Nephron progenitor cell (in vitro differentiated cells): ENCODE data around the gene ZBTB49.

ENCODE experiments used
- DNase-seq: peaks from one replicate; pipeline ENCODE4 v3.0.0; 2021
- H3K27ac Mint-ChIP-seq: 2 replicates; pipeline ENCODE4 v1.8.0; 2021; ENCODE audit warnings: mild to moderate bottlenecking, moderate library complexity, mixed read lengths
- H3K27me3 Mint-ChIP-seq: 2 replicates; pipeline ENCODE4 v1.8.0; 2021; ENCODE audit warnings: mild to moderate bottlenecking, low read depth, mixed read lengths; ENCODE audit not compliant: poor library complexity
- H3K36me3 Mint-ChIP-seq: 2 replicates; pipeline ENCODE4 v1.8.0; 2021; ENCODE audit warnings: low read depth, mixed read lengths
- H3K4me1 Mint-ChIP-seq: 2 replicates; pipeline ENCODE4 v1.8.0; 2021; ENCODE audit warnings: mixed read lengths
- H3K4me3 Mint-ChIP-seq: 2 replicates; pipeline ENCODE4 v1.8.0; 2021; ENCODE audit warnings: mild to moderate bottlenecking, moderate library complexity, mixed read lengths
- H3K9me3 Mint-ChIP-seq: 2 replicates; pipeline ENCODE4 v1.8.0; 2021; ENCODE audit warnings: mild to moderate bottlenecking, moderate library complexity, mixed read lengths
- TF ChIP-seq, protein P1 (sequence below): fragments of 200-600 bp; sonication (generic); IDR thresholded peaks from 2 replicates; pipeline ENCODE4 v1.5.0; 2021; ENCODE audit warnings: antibody characterized with exemption

Gene ZBTB49

DNA sequence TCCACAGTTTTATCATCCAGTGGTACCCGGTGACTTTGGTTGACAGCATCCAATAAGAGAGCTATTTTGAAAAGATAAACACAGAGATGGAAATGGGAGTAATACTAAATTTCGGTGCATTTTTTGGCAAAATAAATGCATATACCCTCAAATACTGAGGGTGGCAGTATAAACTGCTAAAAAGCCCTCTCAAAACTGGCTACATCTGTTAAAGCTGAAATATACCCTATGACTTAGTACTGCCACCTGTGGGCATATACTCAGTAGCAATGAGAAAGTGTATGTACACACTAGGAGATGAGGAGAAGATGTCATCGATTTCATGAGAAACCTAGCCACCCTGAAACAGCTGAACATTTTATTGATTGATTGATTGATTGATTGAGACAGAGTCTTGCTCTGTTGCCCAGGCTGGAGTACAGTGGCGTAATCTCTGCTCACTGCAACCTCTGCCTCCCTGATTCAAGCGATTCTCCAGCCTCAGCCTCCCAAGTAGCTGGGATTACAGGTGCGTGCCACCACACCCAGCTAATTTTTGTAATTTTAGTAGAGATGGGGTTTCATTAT lies 29.8 kb upstream of the ZBTB49 start:
- DNase-seq, result no peak
- peaks cover 20% of the 10 kb centered on the region for H3K27me3 Mint-ChIP-seq
- peaks cover 12% of the 10 kb centered on the region for H3K4me1 Mint-ChIP-seq
- no peaks in the 10 kb centered on the region for H3K36me3 Mint-ChIP-seq
- TF ChIP-seq, protein P1, sequence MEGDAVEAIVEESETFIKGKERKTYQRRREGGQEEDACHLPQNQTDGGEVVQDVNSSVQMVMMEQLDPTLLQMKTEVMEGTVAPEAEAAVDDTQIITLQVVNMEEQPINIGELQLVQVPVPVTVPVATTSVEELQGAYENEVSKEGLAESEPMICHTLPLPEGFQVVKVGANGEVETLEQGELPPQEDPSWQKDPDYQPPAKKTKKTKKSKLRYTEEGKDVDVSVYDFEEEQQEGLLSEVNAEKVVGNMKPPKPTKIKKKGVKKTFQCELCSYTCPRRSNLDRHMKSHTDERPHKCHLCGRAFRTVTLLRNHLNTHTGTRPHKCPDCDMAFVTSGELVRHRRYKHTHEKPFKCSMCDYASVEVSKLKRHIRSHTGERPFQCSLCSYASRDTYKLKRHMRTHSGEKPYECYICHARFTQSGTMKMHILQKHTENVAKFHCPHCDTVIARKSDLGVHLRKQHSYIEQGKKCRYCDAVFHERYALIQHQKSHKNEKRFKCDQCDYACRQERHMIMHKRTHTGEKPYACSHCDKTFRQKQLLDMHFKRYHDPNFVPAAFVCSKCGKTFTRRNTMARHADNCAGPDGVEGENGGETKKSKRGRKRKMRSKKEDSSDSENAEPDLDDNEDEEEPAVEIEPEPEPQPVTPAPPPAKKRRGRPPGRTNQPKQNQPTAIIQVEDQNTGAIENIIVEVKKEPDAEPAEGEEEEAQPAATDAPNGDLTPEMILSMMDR, result no peak
- H3K27ac Mint-ChIP-seq, result no peak overlapping the region
- no peaks in the 10 kb centered on the region for H3K9me3 Mint-ChIP-seq
- no peak overlapping the region for H3K4me3 Mint-ChIP-seq

DNA sequence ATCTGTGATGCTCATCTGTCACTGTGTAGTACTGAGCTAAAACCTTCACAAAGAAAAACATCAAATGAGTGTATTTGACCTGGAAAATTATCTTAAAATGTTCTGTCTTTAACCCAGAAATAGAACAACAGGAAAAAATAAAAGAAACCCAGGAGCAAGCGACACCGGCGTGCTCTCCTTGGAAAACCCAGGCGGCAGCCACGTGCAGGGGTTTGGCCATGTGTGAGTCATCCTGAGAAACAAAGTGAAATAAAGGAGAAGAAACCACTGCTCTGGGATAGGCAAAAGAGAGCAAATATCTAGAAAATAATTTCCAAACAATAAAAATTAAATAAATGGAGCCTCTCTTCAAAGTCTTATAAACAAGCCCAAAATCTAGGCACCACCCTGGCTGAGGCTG lies 22.1 kb upstream of the ZBTB49 start:
- H3K4me3 Mint-ChIP-seq, result no peak overlapping the region
- no peak for DNase-seq
- peaks cover 7% of the 10 kb centered on the region for H3K27me3 Mint-ChIP-seq
- H3K36me3 Mint-ChIP-seq, result peaks cover 40% of the 10 kb centered on the region
- peaks cover 4% of the 10 kb centered on the region for H3K9me3 Mint-ChIP-seq
- TF ChIP-seq, protein P1, result no peak
- H3K4me1 Mint-ChIP-seq, result no peaks in the 10 kb centered on the region
- H3K27ac Mint-ChIP-seq, result no peak overlapping the region

DNA sequence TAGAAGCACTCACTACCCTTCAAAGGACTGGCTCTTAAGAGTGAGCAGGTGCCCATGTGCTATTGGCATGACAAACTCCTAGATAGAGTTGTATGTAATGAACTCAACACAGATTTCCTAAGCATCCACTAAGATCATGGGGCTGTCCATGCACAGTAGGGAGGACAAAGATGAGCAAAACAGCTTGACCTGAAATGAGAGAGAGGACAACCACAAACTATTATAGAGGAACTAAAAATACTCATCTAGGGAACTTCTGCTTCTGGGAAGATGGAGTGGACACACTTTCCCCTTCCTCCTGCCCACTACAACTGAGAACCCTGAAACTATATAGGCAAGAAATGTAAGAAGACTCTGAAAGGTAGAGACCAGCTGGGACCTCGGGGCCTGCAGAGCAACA lies 21.3 kb upstream of the ZBTB49 start:
- TF ChIP-seq, protein P1, result no peak
- Mint-ChIP-seq H3K27me3 (peaks cover 2% of the 10 kb centered on the region), H3K27ac (peak overlapping the region; percentile 38), H3K36me3 (peaks cover 47% of the 10 kb centered on the region), H3K4me3 (no peak overlapping the region), H3K9me3 (peaks cover 4% of the 10 kb centered on the region), H3K4me1 (no peaks in the 10 kb centered on the region)
- no peak for DNase-seq

DNA sequence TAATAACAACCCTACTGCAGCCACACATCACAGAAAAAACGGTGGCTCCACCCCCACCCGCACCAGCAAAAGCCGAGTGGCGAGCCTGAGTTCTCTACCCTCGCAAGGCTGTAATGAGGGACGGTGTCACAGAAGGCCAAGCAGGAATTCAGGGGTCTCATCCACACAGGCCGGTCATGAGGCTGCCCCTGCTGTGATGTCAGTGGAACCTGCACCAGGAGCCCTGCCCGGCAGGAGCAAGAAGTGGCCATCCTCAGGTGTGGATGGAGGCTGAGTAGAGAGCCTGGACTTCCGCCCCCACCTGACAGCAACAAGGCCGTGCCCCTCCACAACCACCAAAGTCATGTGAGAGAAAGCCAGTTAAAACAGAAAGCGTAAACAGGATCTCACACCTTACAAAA lies 20.7 kb upstream of the ZBTB49 start:
- peaks cover 5% of the 10 kb centered on the region for H3K27me3 Mint-ChIP-seq
- H3K9me3 Mint-ChIP-seq, result peaks cover 4% of the 10 kb centered on the region
- H3K27ac Mint-ChIP-seq, result no peak overlapping the region
- H3K36me3 Mint-ChIP-seq, result peaks cover 51% of the 10 kb centered on the region
- H3K4me3 Mint-ChIP-seq, result no peak overlapping the region
- no peak for DNase-seq
- TF ChIP-seq, protein P1, result no peak
- no peaks in the 10 kb centered on the region for H3K4me1 Mint-ChIP-seq

DNA sequence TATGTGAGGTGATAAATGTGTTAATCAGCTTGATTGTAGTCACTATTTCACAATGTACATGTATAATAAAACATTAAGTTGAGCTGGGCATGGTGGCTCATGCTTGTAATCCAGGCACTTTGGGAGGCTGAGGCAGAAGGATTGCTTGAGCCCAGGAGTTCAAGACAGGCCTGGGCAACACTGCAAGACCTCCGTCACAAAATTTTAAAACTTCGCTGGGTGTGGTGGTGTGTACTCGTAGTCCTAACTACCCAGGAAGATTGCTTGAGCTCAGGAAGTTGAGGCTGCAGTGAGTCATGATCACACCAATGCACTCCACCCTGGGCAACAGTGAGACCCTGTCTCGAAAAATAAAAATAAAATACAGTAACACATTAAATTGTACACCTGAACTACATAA lies 20.2 kb upstream of the ZBTB49 start:
- TF ChIP-seq, protein P1, result no peak
- peaks cover 56% of the 10 kb centered on the region for H3K36me3 Mint-ChIP-seq
- H3K9me3 Mint-ChIP-seq, result peaks cover 4% of the 10 kb centered on the region
- H3K27ac Mint-ChIP-seq, result no peak overlapping the region
- H3K27me3 Mint-ChIP-seq, result peaks cover 6% of the 10 kb centered on the region
- no peak for DNase-seq
- H3K4me1 Mint-ChIP-seq, result no peaks in the 10 kb centered on the region
- H3K4me3 Mint-ChIP-seq, result no peak overlapping the region

DNA sequence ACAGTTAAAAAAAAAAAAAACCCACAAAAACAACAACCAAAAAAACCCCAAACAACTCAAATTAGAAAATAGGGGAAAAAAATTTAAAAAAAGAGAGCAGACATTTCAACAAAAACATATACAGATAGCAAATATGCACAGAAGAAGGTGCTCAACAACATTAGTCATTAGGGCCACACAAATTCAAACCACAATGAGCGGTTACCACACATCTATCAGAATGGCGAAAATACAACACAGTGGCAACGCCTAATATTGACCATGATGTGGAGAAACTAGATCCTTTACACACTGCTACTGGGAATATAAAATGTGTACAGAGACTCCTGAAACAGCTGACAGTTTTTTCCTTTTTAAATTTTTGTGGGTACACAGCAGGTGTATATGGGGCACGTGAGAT lies 19.5 kb upstream of the ZBTB49 start:
- TF ChIP-seq, protein P1, result no peak
- peaks cover 59% of the 10 kb centered on the region for H3K36me3 Mint-ChIP-seq
- H3K9me3 Mint-ChIP-seq, result peaks cover 4% of the 10 kb centered on the region
- no peak for DNase-seq
- H3K4me1 Mint-ChIP-seq, result no peaks in the 10 kb centered on the region
- H3K27ac Mint-ChIP-seq, result no peak overlapping the region
- H3K4me3 Mint-ChIP-seq, result no peak overlapping the region
- peaks cover 6% of the 10 kb centered on the region for H3K27me3 Mint-ChIP-seq
